Cardiac fibroblast (primary cell): Measurements from ENCODE around the gene NCK2.

Source experiments
- DNase-seq, 2 donors: peaks; one replicate each; pipeline versions ENCODE4 v3.0.0 to v3.0.0-alpha.2; 2010; ENCODE audit warnings: low read depth in 2 of 2
- H3K4me3 ChIP-seq, 2 donors: replicated peaks in 1 of 2; 1 replicate in 1 of 2; 2 replicates in 1 of 2; pipeline ENCODE4 v1.5.1; 2011; ENCODE audit warnings: low read depth in 2 of 2, low read length in 2 of 2, mild to moderate bottlenecking in 2 of 2, moderate library complexity in 1 of 2
- TF ChIP-seq, protein P1 (sequence below): IDR thresholded peaks from one replicate; pipeline ENCODE4 v1.5.1; 2011; ENCODE audit warnings: low read depth, mild to moderate bottlenecking, low read length, inconsistent platforms

Gene NCK2

DNA sequence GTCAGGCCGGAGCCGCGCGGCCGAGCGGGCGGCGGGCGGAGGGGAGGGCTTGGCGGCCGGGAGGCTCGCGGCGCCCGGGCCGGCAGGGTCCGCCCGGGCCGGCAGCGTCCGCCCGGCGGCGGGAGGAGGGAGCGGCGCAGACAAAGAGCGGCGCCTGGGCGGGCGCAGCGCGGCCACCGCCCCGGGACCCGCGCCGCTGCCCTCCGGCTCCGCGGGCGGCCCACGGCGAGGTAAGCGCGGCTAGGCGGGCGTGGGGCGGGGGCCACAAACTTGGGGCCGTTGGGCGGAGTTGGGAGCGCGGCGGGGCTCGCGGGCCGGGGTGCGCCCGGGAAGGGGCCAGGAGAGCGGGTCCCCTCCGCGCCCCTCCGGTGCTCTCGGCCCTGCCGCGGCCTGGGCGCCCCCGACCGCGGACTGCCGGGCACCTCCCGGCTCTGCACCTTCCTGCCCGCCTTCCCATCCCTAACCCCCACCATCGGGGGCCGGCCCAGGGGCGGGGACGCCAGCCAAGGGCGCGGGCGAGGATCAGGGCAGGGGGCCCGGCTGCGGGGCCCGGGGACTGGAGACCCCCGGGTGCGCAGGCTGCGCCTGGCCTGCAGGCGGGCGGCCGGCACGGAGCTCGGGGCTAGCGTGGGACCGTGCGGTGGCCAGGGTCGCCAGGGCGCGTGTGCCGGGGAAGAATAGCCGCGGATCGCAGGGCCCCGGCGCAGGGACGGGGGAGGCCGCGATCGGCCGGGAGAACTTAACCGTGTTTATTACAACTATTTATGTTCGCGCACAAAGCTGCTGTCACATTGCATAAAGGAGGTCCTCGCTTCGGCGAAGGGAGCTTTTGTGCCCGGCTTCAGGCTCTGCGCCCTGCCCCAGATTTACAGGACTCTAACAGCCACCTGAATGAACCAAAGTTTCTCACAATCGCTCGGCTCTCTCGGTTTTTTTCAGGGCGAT, at the start of gene NCK2:
Gene NCK2, plus strand, starts transcription at position 4 of the 945 bp plus-strand sequence. CDS start 110,152 bp downstream, outside the sequence.
- peak within 1 kb of the TSS; percentile 63 to 66 for H3K4me3 ChIP-seq
- TF ChIP-seq, protein P1, sequence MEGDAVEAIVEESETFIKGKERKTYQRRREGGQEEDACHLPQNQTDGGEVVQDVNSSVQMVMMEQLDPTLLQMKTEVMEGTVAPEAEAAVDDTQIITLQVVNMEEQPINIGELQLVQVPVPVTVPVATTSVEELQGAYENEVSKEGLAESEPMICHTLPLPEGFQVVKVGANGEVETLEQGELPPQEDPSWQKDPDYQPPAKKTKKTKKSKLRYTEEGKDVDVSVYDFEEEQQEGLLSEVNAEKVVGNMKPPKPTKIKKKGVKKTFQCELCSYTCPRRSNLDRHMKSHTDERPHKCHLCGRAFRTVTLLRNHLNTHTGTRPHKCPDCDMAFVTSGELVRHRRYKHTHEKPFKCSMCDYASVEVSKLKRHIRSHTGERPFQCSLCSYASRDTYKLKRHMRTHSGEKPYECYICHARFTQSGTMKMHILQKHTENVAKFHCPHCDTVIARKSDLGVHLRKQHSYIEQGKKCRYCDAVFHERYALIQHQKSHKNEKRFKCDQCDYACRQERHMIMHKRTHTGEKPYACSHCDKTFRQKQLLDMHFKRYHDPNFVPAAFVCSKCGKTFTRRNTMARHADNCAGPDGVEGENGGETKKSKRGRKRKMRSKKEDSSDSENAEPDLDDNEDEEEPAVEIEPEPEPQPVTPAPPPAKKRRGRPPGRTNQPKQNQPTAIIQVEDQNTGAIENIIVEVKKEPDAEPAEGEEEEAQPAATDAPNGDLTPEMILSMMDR: no peak
- DNase-seq: peak; percentile 29 to 34

DNA sequence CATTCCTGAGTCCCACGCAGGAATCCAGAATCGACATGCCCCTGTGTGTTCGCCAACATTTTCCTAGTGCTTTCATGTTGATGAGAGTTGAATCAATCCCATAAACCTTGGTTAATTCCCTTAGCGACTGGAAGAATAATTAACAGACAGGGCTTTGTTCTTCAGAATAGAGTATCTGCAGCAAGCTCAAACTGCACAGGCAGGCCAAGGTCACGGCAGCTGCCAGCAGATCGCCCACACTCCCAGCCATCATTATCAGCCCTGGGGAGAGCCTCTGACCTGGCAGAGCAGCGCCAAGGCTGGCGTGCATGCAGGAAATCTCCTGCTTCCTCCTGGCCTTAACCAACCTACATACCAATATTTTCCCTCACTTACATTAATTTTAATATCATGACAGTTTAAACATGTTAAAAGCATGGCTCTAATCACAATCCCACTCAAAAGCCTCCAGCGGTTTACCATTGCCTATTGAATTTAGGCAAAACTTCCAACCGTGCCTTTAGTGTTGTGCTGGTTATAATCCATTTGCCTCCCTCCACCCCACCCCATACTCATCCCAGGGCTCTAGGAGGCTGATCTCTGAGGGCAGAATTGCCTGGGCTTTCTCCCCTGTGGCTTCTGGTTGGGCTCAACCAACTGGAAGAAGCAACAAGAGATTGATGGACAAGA, 46.8 kb upstream of the NCK2 start:
- TF ChIP-seq, protein P1: no peak
- H3K4me3 ChIP-seq: no peak overlapping the region
- peak in 1 of 2 donors; percentile 54 for DNase-seq

DNA sequence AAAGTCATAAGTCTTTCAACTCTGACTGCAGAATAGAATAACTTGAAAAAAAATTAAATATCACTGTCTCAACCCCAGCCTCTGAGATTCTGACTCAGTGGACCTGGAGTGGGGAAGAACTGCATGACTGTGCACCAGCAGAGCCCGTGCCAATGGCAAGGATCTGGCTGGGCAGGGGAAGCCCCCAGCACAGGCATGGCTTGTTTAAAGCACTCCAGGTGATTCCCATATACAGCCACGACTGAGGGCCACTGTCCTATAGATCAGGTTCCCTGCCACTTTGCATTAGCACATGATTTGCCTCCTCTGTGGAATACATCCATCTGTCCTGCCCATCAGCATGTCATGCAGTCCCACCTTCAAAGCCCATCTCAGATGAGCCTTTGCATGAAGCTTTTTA, 45.9 kb upstream of the NCK2 start:
- no peak overlapping the region for H3K4me3 ChIP-seq
- DNase-seq: no peak
- TF ChIP-seq, protein P1: no peak

DNA sequence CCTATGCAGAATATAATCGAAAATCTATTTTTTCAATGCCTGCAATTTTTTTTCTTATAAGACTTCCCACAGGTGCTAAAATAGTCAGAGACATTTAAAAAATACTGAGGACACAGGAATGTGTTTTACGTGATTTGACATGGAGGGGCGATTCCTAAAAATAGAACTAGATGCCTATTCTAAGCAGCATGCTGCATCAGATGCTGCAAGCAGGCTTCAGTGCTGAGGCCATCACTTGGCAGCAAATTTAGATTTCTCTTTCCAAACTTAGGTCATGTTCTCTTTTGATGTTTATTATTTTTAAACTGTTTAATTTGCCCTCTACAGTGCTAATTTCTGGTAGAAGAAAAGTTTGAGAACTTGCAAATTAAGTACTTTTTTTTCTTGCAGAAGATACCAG, 43.7 kb upstream of the NCK2 start:
- no peak overlapping the region for H3K4me3 ChIP-seq
- no peak for DNase-seq
- TF ChIP-seq, protein P1: no peak

DNA sequence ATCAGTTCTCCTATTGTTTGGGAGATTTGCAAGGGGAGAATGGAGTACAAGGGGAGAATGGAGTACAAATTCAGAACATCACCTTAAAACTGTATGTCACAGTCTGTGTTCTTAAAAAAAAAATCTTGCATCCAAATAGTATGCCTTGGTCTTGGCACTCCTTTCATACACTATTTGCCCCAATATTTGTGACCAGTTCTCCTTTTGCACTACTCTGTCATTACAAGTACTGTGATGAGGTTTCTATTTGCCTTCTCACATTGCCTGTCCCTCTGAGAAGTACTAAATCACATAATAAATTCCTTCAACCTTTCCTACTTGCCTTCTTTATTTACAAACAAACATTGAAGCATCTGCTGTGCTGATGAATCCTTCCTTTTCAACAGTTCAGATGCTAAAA, 36.0 kb upstream of the NCK2 start:
- DNase-seq: no peak
- H3K4me3 ChIP-seq: no peak overlapping the region
- TF ChIP-seq, protein P1: no peak

DNA sequence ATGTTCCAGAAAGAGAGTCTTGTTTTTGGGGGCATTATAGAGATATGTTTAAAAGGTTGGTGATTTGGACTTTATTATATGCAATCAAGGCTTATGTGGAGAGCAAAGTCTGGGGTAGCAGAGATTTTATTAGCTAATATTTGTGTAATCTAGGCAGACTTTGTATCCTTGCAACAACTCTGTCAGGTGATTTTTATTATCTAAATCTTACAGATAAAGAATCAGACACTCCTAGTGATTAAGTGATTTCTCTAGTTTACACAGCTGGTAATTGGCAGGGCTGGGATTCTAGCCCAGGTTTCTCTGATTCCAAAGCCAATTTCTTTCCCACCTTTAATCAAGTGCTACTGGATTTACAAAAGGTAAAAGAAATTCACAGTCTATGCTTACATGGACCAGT, 33.3 kb upstream of the NCK2 start:
- no peak for DNase-seq
- TF ChIP-seq, protein P1: no peak
- no peak overlapping the region for H3K4me3 ChIP-seq
